PC-3 (cell line): ENCODE measurements around the gene CHAD.

Experiments used
- EZH2 ChIP-seq: fragments of 300-600 bp; sonication (generic); IDR thresholded peaks from one replicate; pipeline ENCODE4 v1.6.1; 2017; ENCODE audit warnings: antibody characterized with exemption, mild to moderate bottlenecking, low read length; ENCODE audit not compliant: unreplicated experiment
- EZH2phosphoT487 ChIP-seq: fragments of 300-600 bp; sonication (generic); IDR thresholded peaks from 2 replicates; pipeline ENCODE4 v1.6.1; 2018; ENCODE audit warnings: mild to moderate bottlenecking, antibody characterized with exemption, low read length, borderline replicate concordance
- TF ChIP-seq, protein P1 (sequence below): fragments of 300-600 bp; sonication (generic); conservative IDR thresholded peaks from 2 replicates; pipeline ENCODE4 v1.5.1; 2017; ENCODE audit warnings: antibody characterized with exemption, low read depth, mild to moderate bottlenecking, low read length

DNA sequence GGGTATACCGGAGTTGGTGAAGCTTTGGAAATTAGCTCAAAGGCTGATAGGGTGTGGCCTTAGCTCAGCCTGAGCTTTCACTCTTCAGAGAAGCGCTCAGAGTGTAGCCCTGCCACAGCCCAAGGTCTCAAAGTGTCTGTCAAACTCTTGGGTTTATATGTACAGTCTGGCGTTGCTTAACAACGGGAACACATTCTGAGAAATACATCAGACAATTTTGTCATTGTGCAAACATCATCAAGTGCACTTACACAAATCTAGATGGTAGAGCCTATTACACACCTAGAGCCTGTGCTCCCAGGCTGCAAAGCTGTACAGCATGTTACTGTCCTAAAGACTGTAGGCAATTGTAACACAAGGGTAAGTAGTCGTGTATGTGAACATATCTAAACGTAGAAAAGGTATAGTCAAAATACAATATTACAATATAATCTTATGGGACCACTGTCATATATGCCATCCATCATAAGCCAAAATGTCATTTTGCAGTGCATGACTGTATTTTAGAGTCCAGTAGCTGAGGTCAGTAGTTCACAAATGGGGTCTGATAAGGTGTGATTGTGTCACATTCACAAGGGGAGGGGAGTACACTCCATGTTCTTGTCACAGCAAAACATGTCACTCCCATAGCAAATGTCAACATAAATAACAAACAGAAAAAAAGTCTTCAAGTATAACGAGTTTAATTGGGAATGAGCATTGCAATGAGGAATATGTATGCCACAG lies 20.6 kb downstream of the CHAD start:
- TF ChIP-seq, protein P1, sequence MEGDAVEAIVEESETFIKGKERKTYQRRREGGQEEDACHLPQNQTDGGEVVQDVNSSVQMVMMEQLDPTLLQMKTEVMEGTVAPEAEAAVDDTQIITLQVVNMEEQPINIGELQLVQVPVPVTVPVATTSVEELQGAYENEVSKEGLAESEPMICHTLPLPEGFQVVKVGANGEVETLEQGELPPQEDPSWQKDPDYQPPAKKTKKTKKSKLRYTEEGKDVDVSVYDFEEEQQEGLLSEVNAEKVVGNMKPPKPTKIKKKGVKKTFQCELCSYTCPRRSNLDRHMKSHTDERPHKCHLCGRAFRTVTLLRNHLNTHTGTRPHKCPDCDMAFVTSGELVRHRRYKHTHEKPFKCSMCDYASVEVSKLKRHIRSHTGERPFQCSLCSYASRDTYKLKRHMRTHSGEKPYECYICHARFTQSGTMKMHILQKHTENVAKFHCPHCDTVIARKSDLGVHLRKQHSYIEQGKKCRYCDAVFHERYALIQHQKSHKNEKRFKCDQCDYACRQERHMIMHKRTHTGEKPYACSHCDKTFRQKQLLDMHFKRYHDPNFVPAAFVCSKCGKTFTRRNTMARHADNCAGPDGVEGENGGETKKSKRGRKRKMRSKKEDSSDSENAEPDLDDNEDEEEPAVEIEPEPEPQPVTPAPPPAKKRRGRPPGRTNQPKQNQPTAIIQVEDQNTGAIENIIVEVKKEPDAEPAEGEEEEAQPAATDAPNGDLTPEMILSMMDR = no peak
- no peak for TF ChIP-seq EZH2
- no peak for TF ChIP-seq EZH2phosphoT487
